ENCODE measurements around the gene ARHGAP28.

DNA sequence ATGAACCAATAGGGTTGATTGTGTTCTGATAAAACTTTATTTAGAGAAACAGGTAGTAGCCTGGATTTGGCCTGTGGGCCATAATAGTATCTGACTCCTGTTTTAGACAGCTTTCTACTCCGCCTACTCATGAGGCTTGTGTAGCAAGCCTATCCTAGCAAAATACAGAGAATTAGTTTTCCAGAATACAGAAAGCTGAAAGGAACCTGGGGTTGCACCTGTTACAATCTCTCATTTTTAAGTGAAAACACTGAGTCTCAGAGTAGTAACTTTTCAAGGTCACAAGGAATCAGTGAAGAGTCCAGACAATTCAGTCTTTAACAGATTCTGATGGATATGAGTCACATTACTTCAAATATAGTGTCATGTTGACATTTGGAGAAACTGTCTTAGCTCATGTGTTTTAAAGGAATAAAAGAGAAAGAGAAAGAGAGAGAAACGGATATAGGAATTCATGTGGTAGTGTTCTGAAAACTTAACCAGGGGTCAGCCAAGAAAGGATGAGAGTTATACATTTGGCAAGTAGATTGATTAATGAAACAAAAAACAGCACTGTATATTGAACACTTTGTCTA is 17.0 kb downstream of the ARHGAP28 start:
- TF ChIP-seq, protein P1, sequence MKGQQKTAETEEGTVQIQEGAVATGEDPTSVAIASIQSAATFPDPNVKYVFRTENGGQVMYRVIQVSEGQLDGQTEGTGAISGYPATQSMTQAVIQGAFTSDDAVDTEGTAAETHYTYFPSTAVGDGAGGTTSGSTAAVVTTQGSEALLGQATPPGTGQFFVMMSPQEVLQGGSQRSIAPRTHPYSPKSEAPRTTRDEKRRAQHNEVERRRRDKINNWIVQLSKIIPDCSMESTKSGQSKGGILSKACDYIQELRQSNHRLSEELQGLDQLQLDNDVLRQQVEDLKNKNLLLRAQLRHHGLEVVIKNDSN (IDR thresholded peaks at IDR 0.05), result no peak
- TF ChIP-seq FOXM1 (IDR thresholded peaks at IDR 0.05; ENCODE audit: borderline replicate concordance, low read depth), result no peak
- TF ChIP-seq NFIC (IDR thresholded peaks at IDR 0.05), result no peak
- TF ChIP-seq TAF1 (IDR thresholded peaks at IDR 0.05; ENCODE audit: low read depth), result no peak
- TF ChIP-seq EP300 (IDR thresholded peaks at IDR 0.05; ENCODE audit: borderline replicate concordance), result no peak
- TF ChIP-seq RAD21 (IDR thresholded peaks at IDR 0.05; ENCODE audit: low read depth), result no peak
- TF ChIP-seq YY1 (IDR thresholded peaks at IDR 0.05; ENCODE audit: low read depth), result no peak
